Right lobe of liver (tissue), 6 donors: ENCODE measurements around the gene HYAL1. TPM values are rescaled to one million over a fixed set of nuclear protein-coding genes. Genes with fewer than 3 reads are reported as not detected.

Experiments used
- ATAC-seq, 4 donors: fragments of 200-7000 bp; cut with Tn5 transposase; one replicate each; pipeline ENCODE4 v1.9.1; 2020; ENCODE audit warnings: mild to moderate bottlenecking in 4 of 4, moderate library complexity in 4 of 4
- DNase-seq, 3 donors: peaks; one replicate each; pipeline ENCODE4 v3.0.0-alpha.2; 2020
- H3K27ac ChIP-seq, 3 donors: fragments of 200-600 bp; one replicate each; pipeline ENCODE4 v1.8.0; 2022
- H3K27me3 ChIP-seq, 2 donors: fragments of 200-600 bp; one replicate each; pipeline ENCODE4 v1.8.0; 2022
- H3K36me3 ChIP-seq, 4 donors: fragments of 200-600 bp; sonication (generic) in 1 of 4; one replicate each; pipeline versions ENCODE4 v1.5.1 to v1.8.0; 2017 to 2022; ENCODE audit warnings: control low read depth in 1 of 4
- H3K4me1 ChIP-seq, 4 donors: fragments of 200-600 bp; sonication (generic) in 1 of 4; one replicate each; pipeline versions ENCODE4 v1.5.1 to v1.8.0; 2017 to 2022; ENCODE audit warnings: control low read depth in 1 of 4
- H3K4me3 ChIP-seq, 3 donors: fragments of 200-600 bp; one replicate each; pipeline ENCODE4 v1.8.0; 2022
- H3K9me3 ChIP-seq, 4 donors: fragments of 200-600 bp; sonication (generic) in 1 of 4; one replicate each; pipeline versions ENCODE4 v1.5.1 to v1.8.0; 2017 to 2022; ENCODE audit warnings: control low read depth in 1 of 4
- POLR2A ChIP-seq: fragments of 450-650 bp; IDR thresholded peaks from one replicate; pipeline ENCODE4 v1.6.1; 2017; ENCODE audit warnings: antibody characterized with exemption, mild to moderate bottlenecking
- WGBS: methylation state at CpG from one replicate; pipeline ENCODE4 v1.1.6; 2018; ENCODE audit warnings: low coverage, low lambda C conversion rate; ENCODE audit not compliant: insufficient coverage; ENCODE audit errors: missing lambda C conversion rate; 5-methylcytosine and 5-hydroxymethylcytosine counted together
- intact Hi-C, 2 donors: fragments of 100-400 bp; cut with DNase I; formaldehyde crosslinking; loops; one replicate each; pipeline versions ENCODE4 v1.11.2 to v1.14.1; 2022
- total RNA-seq, 6 experiments: library from RNA; depleted of rRNA in 2 of 6; stranded (reverse); fragments of >200 nt in 2 of 6; fragmentation: NEBNext Ultra II Directional in 3 of 6; extraction: Animal tissue kit (Norgen Biotek cat#: 25700) in 3 of 6; gene quantifications; one replicate each; pipeline versions ENCODE4 v1.1.0 to v1.2.4, GENCODE V29; 2016 to 2023
- TF ChIP-seq, protein P1 (sequence below), 4 donors: fragments of 200-600 bp in 3 of 4; fragments of 450-650 bp in 1 of 4; IDR thresholded peaks; one replicate each; pipeline versions ENCODE4 v1.5.1 to v1.8.0; 2016 to 2022; ENCODE audit warnings: antibody characterized with exemption in 4 of 4, mild to moderate bottlenecking in 2 of 4
- donor health status: DM: no; HTN: yes; CAD: no.
- donor health status: DM: no; HTN: no; CAD: no.
- donor health status: DM: no; HTN: no; CAD: no.
- donor health status: DM: no; HTN: yes; CAD: no.
- donor health status: DM: no; HTN: yes; CAD: no.

HYAL1 gene
- total RNA-seq, 6 experiments from 2014 or later = 90.6 to 157 (median 136) TPM

- no peak for DNase-seq
- TF ChIP-seq, protein P1, sequence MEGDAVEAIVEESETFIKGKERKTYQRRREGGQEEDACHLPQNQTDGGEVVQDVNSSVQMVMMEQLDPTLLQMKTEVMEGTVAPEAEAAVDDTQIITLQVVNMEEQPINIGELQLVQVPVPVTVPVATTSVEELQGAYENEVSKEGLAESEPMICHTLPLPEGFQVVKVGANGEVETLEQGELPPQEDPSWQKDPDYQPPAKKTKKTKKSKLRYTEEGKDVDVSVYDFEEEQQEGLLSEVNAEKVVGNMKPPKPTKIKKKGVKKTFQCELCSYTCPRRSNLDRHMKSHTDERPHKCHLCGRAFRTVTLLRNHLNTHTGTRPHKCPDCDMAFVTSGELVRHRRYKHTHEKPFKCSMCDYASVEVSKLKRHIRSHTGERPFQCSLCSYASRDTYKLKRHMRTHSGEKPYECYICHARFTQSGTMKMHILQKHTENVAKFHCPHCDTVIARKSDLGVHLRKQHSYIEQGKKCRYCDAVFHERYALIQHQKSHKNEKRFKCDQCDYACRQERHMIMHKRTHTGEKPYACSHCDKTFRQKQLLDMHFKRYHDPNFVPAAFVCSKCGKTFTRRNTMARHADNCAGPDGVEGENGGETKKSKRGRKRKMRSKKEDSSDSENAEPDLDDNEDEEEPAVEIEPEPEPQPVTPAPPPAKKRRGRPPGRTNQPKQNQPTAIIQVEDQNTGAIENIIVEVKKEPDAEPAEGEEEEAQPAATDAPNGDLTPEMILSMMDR (IDR thresholded peaks at IDR 0.05) = no peak
- TF ChIP-seq POLR2A = no peak
- H3K4me3 ChIP-seq = no peak overlapping the region
Observed at GRCh38 chr3:50258979-50259378, 44.4 kb downstream of the HYAL1 start.

DNA sequence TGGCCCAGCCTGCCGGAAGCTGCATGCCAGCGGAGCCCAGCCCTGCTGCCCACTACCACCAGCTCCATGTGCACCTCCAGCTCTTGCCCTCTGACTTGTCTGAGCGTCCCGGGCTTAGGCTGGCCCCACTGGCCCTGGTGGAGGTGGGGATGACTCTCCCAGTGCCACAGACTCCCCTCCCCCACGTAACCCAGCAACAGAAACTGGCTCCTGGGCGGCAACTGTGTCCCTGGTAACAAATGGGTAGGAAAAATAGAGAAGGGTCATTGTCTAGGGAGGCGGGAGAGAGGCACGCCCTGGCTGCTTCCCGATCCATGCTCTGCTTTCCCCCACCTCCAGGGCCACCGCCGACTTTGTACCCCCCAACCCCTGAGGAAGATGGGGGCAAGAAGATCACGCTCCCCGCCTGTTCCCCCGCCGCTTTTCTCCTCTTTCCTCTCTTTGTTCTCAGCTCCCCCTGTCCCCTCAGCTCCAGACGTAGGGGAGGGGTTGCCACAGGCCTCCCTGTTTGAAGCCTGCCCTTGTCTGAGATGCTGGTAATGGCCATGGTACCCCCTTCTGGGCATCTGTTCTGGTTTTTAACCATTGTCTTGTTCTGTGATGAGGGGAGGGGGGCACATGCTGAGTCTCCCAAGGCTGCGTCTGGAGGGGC lies 45.2 kb downstream of the HYAL1 start:
- Histone ChIP-seq H3K36me3 (peaks cover 0 to 26% (median 18%) of the 10 kb centered on the region in 4 donors), H3K27ac (no peak overlapping the region)

More at GRCh38 chr3:50258979-50259378, 44.4 kb downstream of the HYAL1 start:
- H3K36me3 ChIP-seq = peaks cover 0 to 26% (median 18%) of the 10 kb centered on the region in 4 donors
- H3K27ac ChIP-seq = no peak overlapping the region
- no peak for ATAC-seq
- H3K27me3 ChIP-seq = no peaks in the 10 kb centered on the region
- WGBS = 68% methylated on average over 9 of the region's 16 CpGs
- no peaks in the 10 kb centered on the region for H3K9me3 ChIP-seq
- intact Hi-C loops = no loop called here
- peaks cover 0 to 26% (median 10%) of the 10 kb centered on the region in 4 donors for H3K4me1 ChIP-seq

GRCh38 chr3:50256978-50257890 lies 46.1 kb downstream of the HYAL1 start:
- no peaks in the 10 kb centered on the region for H3K27me3 ChIP-seq
- H3K36me3 ChIP-seq = peaks cover 0 to 31% (median 22%) of the 10 kb centered on the region in 4 donors
- 97% methylated on average over 18 of the region's 20 CpGs for WGBS
- no peak for TF ChIP-seq POLR2A
- TF ChIP-seq, protein P1 (IDR thresholded peaks at IDR 0.05) = peak; percentile 43 to 53 (median 50)
- no peak for ATAC-seq
- intact Hi-C loops = no loop called here
- H3K27ac ChIP-seq = no peak overlapping the region
- no peak overlapping the region for H3K4me3 ChIP-seq
- no peak for DNase-seq
- peaks cover 0 to 30% (median 13%) of the 10 kb centered on the region in 4 donors for H3K4me1 ChIP-seq
- no peaks in the 10 kb centered on the region for H3K9me3 ChIP-seq

More for the DNA sequence above, 45.2 kb downstream of the HYAL1 start:
- Histone ChIP-seq H3K27me3 (no peaks in the 10 kb centered on the region), H3K4me3 (no peak overlapping the region), H3K9me3 (no peaks in the 10 kb centered on the region), H3K4me1 (peaks cover 0 to 30% (median 13%) of the 10 kb centered on the region in 4 donors)
- TF ChIP-seq POLR2A = no peak
- TF ChIP-seq, protein P1 (IDR thresholded peaks at IDR 0.05) = no peak
- DNase-seq (no peak), ATAC-seq (no peak)
- intact Hi-C loops = no loop called here
- 50% methylated on average over 1 of the region's 17 CpGs for whole genome bisulfite sequencing

DNA sequence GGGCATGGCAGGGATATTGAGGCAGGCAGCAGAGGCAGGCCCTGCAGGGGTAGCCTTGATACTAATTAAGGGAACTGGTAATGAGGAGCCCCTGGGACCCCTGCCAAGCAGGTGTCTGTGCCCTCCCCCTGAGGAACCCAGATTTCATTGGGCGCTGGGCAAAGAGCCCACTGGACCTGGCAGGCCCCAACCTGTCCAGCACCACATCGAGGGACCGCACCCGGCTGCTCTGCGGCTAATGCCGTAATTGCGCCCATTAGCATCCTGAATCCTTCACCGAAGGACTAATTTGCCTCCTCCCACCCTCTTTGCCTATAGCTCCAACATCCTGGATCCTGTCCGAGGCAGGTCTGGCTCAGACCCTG lies 48.1 kb downstream of the HYAL1 start:
- Histone ChIP-seq H3K4me1 (peaks cover 0 to 34% (median 15%) of the 10 kb centered on the region in 4 donors), H3K27me3 (no peaks in the 10 kb centered on the region), H3K27ac (peak overlapping the region; percentile 76 to 83 (median 78)), H3K4me3 (no peak overlapping the region), H3K36me3 (peaks cover 0 to 32% (median 22%) of the 10 kb centered on the region in 4 donors), H3K9me3 (no peaks in the 10 kb centered on the region)
- TF ChIP-seq, protein P1 (IDR thresholded peaks at IDR 0.05) = no peak
- TF ChIP-seq POLR2A = no peak
- no CpG with 5 or more reads among the region's 9 CpGs for WGBS
- ATAC-seq (no peak), DNase-seq (no peak)
- intact Hi-C loops = no loop called here
